DOHH2 (cell line): ENCODE results near the gene CXorf58.

Experiments used
- H3F3A ChIP-seq: fragments of 200-600 bp; sonication (generic), shearing (Covaris generic); 2 replicates; pipeline ENCODE4 v1.6.0; 2016; ENCODE audit warnings: antibody characterized with exemption, mild to moderate bottlenecking; ENCODE audit not compliant: control insufficient read depth, insufficient read depth
- H3K27ac ChIP-seq: fragments of 200-600 bp; sonication (generic); 2 replicates; pipeline ENCODE4 v1.5.1; 2014; ENCODE audit warnings: low read depth, mild to moderate bottlenecking, low read length, moderate library complexity
- H3K27me3 ChIP-seq: fragments of 200-600 bp; sonication (generic); 2 replicates; pipeline ENCODE4 v1.6.1; 2014; ENCODE audit warnings: mild to moderate bottlenecking, low read length, mixed read lengths; ENCODE audit not compliant: control insufficient read depth
- H3K36me3 ChIP-seq: fragments of 200-600 bp; sonication (generic); 2 replicates; pipeline ENCODE4 v1.6.1; 2014; ENCODE audit warnings: mild to moderate bottlenecking, low read length, moderate library complexity, mixed read lengths; ENCODE audit not compliant: control insufficient read depth
- H3K4me1 ChIP-seq: fragments of 200-600 bp; sonication (generic); 2 replicates; pipeline ENCODE4 v1.6.1; 2014; ENCODE audit warnings: mild to moderate bottlenecking, low read length, mixed read lengths; ENCODE audit not compliant: control insufficient read depth
- H3K4me2 ChIP-seq: fragments of 200-600 bp; sonication (generic); 2 replicates; pipeline ENCODE4 v1.6.0; 2014; ENCODE audit warnings: mild to moderate bottlenecking, low read length, moderate library complexity
- H3K4me3 ChIP-seq: fragments of 200-600 bp; sonication (generic); 2 replicates; pipeline ENCODE4 v1.5.1; 2014; ENCODE audit warnings: mild to moderate bottlenecking, low read length, mixed read lengths
- H3K79me2 ChIP-seq: fragments of 200-600 bp; sonication (generic); 2 replicates; pipeline ENCODE4 v1.6.1; 2014; ENCODE audit warnings: mild to moderate bottlenecking, low read length, mixed read lengths; ENCODE audit not compliant: control insufficient read depth
- H3K9me2 ChIP-seq: fragments of 200-600 bp; sonication (generic); replicated peaks from 2 replicates; pipeline ENCODE4 v1.6.1; 2014; ENCODE audit warnings: mild to moderate bottlenecking, low read length, mixed read lengths; ENCODE audit not compliant: control insufficient read depth
- H3K9me3 ChIP-seq: fragments of 200-600 bp; sonication (generic); 2 replicates; pipeline ENCODE4 v1.6.1; 2014; ENCODE audit warnings: antibody characterized with exemption, low read length, mixed read lengths; ENCODE audit not compliant: control insufficient read depth, insufficient read depth
- H4K20me1 ChIP-seq: fragments of 200-600 bp; sonication (generic); 2 replicates; pipeline ENCODE4 v1.6.0; 2014; ENCODE audit warnings: low read depth, mild to moderate bottlenecking, antibody characterized with exemption, low read length, moderate library complexity; ENCODE audit not compliant: control insufficient read depth, insufficient read depth
- CTCF ChIP-seq: fragments of 200-600 bp; sonication (generic); IDR thresholded peaks from one replicate; pipeline ENCODE4 v1.5.1; 2014; ENCODE audit warnings: antibody characterized with exemption, mild to moderate bottlenecking, low read depth, low read length; ENCODE audit not compliant: poor library complexity, severe bottlenecking
- EZH2phosphoT487 ChIP-seq: fragments of 200-600 bp; sonication (generic); IDR thresholded peaks from 2 replicates; pipeline ENCODE4 v1.6.1; 2017; ENCODE audit warnings: borderline replicate concordance, mild to moderate bottlenecking, antibody characterized with exemption, low read length, moderate library complexity, mixed read lengths

CXorf58 gene

GRCh38 chrX:23908219-23909004 lies 606 bp downstream of the CXorf58 start:
- Histone ChIP-seq H3K4me1 (peaks cover 19% of the 10 kb centered on the region), H3K4me3 (peak overlapping the region; percentile 87), H3K4me2 (peak overlapping the region; percentile 82), H3K79me2 (peaks cover 15% of the 10 kb centered on the region), H3K36me3 (no peaks in the 10 kb centered on the region), H3K27ac (peak overlapping the region; percentile 92), H3K9me2 (no peaks in the 10 kb centered on the region), H3F3A (peaks cover 12% of the 10 kb centered on the region; the same call in 1 of the 2 replicates), H3K9me3 (no peaks in the 10 kb centered on the region), H3K27me3 (no peaks in the 10 kb centered on the region), H4K20me1 (no peaks in the 10 kb centered on the region)
- TF ChIP-seq EZH2phosphoT487 (no peak), CTCF (peak; percentile 68)

GRCh38 chrX:23911126-23911835 lies 3.5 kb downstream of the CXorf58 start:
- Histone ChIP-seq H3K4me3 (no peak overlapping the region), H3K9me2 (no peaks in the 10 kb centered on the region), H3K36me3 (no peaks in the 10 kb centered on the region), H3K27ac (no peak overlapping the region), H3K79me2 (peaks cover 8% of the 10 kb centered on the region), H3K9me3 (no peaks in the 10 kb centered on the region), H3K4me2 (no peak overlapping the region), H3K4me1 (peaks cover 12% of the 10 kb centered on the region), H3F3A (peaks cover 12% of the 10 kb centered on the region; the same call in 1 of the 2 replicates), H3K27me3 (no peaks in the 10 kb centered on the region), H4K20me1 (no peaks in the 10 kb centered on the region)
- TF ChIP-seq CTCF (no peak), EZH2phosphoT487 (no peak)

GRCh38 chrX:23919148-23919547 lies 11.3 kb downstream of the CXorf58 start:
- Histone ChIP-seq H4K20me1 (no peaks in the 10 kb centered on the region), H3K79me2 (no peaks in the 10 kb centered on the region), H3F3A (no peaks in the 10 kb centered on the region), H3K27me3 (no peaks in the 10 kb centered on the region), H3K4me2 (no peak overlapping the region), H3K36me3 (no peaks in the 10 kb centered on the region), H3K9me3 (no peaks in the 10 kb centered on the region), H3K4me1 (no peaks in the 10 kb centered on the region), H3K4me3 (no peak overlapping the region), H3K9me2 (no peaks in the 10 kb centered on the region), H3K27ac (no peak overlapping the region)
- TF ChIP-seq EZH2phosphoT487: no peak
- no peak for TF ChIP-seq CTCF
